ENCODE measurements around the gene SGCD. TPM values are rescaled to one million over a fixed set of nuclear protein-coding genes. Genes with fewer than 3 reads are reported as not detected.

The SGCD gene
- total RNA-seq (2014; rRNA removed; shearing (Covaris generic)) (not detected in 2 replicates), total RNA-seq (2022) (not detected in 2 replicates), Bru-seq, nascent RNA (percentile 0 among the genes with signal in this experiment), BruChase-seq, experiment 1, labeled RNA remaining after a 6-hour chase (percentile 1 among the genes with signal in this experiment), BruChase-seq, experiment 2, labeled RNA remaining after a 2-hour chase (percentile 0 among the genes with signal in this experiment)
- long read RNA-seq, partial matches to known transcripts: 0 of 6 reads
- long read RNA-seq, other reads (novel, unspliced or antisense): 6 of 6 reads

- Histone ChIP-seq H3K79me2 (ENCODE audit: insufficient read depth, low read depth, low read length) (no peaks in the 10 kb centered on the region), H2AFZ (ENCODE audit: low read length) (no peak within 1 kb of the TSS), H3K27ac (ENCODE audit: low read depth, low read length, poor library complexity, severe bottlenecking) (no peak within 1 kb of the TSS), H3K4me3 (ENCODE audit: low read depth, low read length, poor library complexity, severe bottlenecking) (no peak within 1 kb of the TSS), H3K36me3 (ENCODE audit: insufficient read depth, low read length) (no peaks in the 10 kb centered on the region), H3K4me1 (ENCODE audit: insufficient read depth, low read length, poor library complexity, severe bottlenecking) (no peaks in the 10 kb centered on the region), H4K20me1 (ENCODE audit: insufficient read depth, low read length) (no peaks in the 10 kb centered on the region), H3K9me2 (ENCODE audit: insufficient read depth, low read length) (no peaks in the 10 kb centered on the region), H3K9me3 (ENCODE audit: low read length) (0 out of 2 replicates have a peak, but pooled peaks cover 4% of the 10 kb centered on the region), H3K4me2 (ENCODE audit: low read length) (no peak within 1 kb of the TSS)
- ChIA-PET CTCF (ENCODE audit: unreplicated experiment) (no interaction called here), POLR2A (no interaction called here)
- no TSS peak for BruUV-seq (replicated peaks)
- DNase-seq (ENCODE audit: low spot score): no peak
- intact Hi-C loops (cut with micrococcal nuclease; ENCODE audit: unreplicated experiment): no loop called here
- no peak for TF ChIP-seq CTCF (conservative IDR thresholded peaks at IDR 0.05; ENCODE audit: low read length)
Measured at GRCh38 chr5:156326718-156327259, at the start of gene SGCD. TSS of gene SGCD (plus strand) at chr5:156327164.

GRCh38 chr5:156277290-156277689, 49.7 kb upstream of the SGCD start:
- H3K9me3 ChIP-seq (ENCODE audit: low read length): no peaks in the 10 kb centered on the region
- H3K4me1 ChIP-seq (ENCODE audit: insufficient read depth, low read length, poor library complexity, severe bottlenecking): no peaks in the 10 kb centered on the region
- no TSS peak for BruUV-seq (replicated peaks)
- no peak overlapping the region for H3K27ac ChIP-seq (ENCODE audit: low read depth, low read length, poor library complexity, severe bottlenecking)
- H3K4me2 ChIP-seq (ENCODE audit: low read length): no peak overlapping the region
- no peak for DNase-seq (ENCODE audit: low spot score)
- H3K36me3 ChIP-seq (ENCODE audit: insufficient read depth, low read length): no peaks in the 10 kb centered on the region
- H2AFZ ChIP-seq (ENCODE audit: low read length): no peak overlapping the region
- H4K20me1 ChIP-seq (ENCODE audit: insufficient read depth, low read length): no peaks in the 10 kb centered on the region
- TF ChIP-seq EZH2phosphoT487 (IDR thresholded peaks at IDR 0.05; ENCODE audit: borderline replicate concordance, low read depth, low read length) (no peak), CTCF (conservative IDR thresholded peaks at IDR 0.05; ENCODE audit: low read length) (no peak)
- ChIA-PET CTCF (ENCODE audit: unreplicated experiment) (no interaction called here), POLR2A (interaction anchor here (0.6 kb wide), 1 partner anchor 648 kb away, joined by 6 read pairs; no protein-coding TSS in a partner anchor)
- no peaks in the 10 kb centered on the region for H3K79me2 ChIP-seq (ENCODE audit: insufficient read depth, low read depth, low read length)
- intact Hi-C loops (cut with micrococcal nuclease; ENCODE audit: unreplicated experiment): no loop called here
- no peak overlapping the region for H3K4me3 ChIP-seq (ENCODE audit: low read depth, low read length, poor library complexity, severe bottlenecking)
- no peaks in the 10 kb centered on the region for H3K9me2 ChIP-seq (ENCODE audit: insufficient read depth, low read length)

- H3K4me2 ChIP-seq (ENCODE audit: low read length): no peak overlapping the region
- no peak overlapping the region for H3K4me3 ChIP-seq (ENCODE audit: low read depth, low read length, poor library complexity, severe bottlenecking)
- TF ChIP-seq EZH2phosphoT487 (IDR thresholded peaks at IDR 0.05; ENCODE audit: borderline replicate concordance, low read depth, low read length): no peak
- no peak for TF ChIP-seq CTCF (conservative IDR thresholded peaks at IDR 0.05; ENCODE audit: low read length)
- no peaks in the 10 kb centered on the region for H3K9me3 ChIP-seq (ENCODE audit: low read length)
- H3K4me1 ChIP-seq (ENCODE audit: insufficient read depth, low read length, poor library complexity, severe bottlenecking): no peaks in the 10 kb centered on the region
- ChIA-PET POLR2A (no interaction called here), CTCF (ENCODE audit: unreplicated experiment) (no interaction called here)
- intact Hi-C loops (cut with micrococcal nuclease; ENCODE audit: unreplicated experiment): no loop called here
- H2AFZ ChIP-seq (ENCODE audit: low read length): no peak overlapping the region
- H4K20me1 ChIP-seq (ENCODE audit: insufficient read depth, low read length): no peaks in the 10 kb centered on the region
- no peaks in the 10 kb centered on the region for H3K36me3 ChIP-seq (ENCODE audit: insufficient read depth, low read length)
- H3K79me2 ChIP-seq (ENCODE audit: insufficient read depth, low read depth, low read length): no peaks in the 10 kb centered on the region
- H3K9me2 ChIP-seq (ENCODE audit: insufficient read depth, low read length): no peaks in the 10 kb centered on the region
- no peak overlapping the region for H3K27ac ChIP-seq (ENCODE audit: low read depth, low read length, poor library complexity, severe bottlenecking)
- no TSS peak for BruUV-seq (replicated peaks)
- DNase-seq (ENCODE audit: low spot score): no peak
Measured at GRCh38 chr5:156295431-156295830, 31.5 kb upstream of the SGCD start.

All from OCI-LY7 (cell line).